Rectal smooth muscle tissue (tissue), 1 donor: ENCODE data around the gene BMAL2.

Experiments used
- H3K27ac ChIP-seq: one replicate; pipeline ENCODE4 v1.7.0; 2013; ENCODE audit warnings: low read depth, low read length, inconsistent platforms
- H3K27me3 ChIP-seq: one replicate; pipeline ENCODE4 v1.7.0; 2013; ENCODE audit warnings: low read length; ENCODE audit not compliant: control insufficient read depth, insufficient read depth
- H3K36me3 ChIP-seq: one replicate; pipeline ENCODE4 v1.7.0; 2013; ENCODE audit warnings: low read length; ENCODE audit not compliant: control insufficient read depth, insufficient read depth
- H3K4me1 ChIP-seq: one replicate; pipeline ENCODE4 v1.7.0; 2013; ENCODE audit warnings: low read length; ENCODE audit not compliant: control insufficient read depth, insufficient read depth
- H3K4me3 ChIP-seq: one replicate; pipeline ENCODE4 v1.7.0; 2013; ENCODE audit warnings: low read length
- H3K9ac ChIP-seq: one replicate; pipeline ENCODE4 v1.7.0; 2013; ENCODE audit warnings: low read length

BMAL2 gene

DNA sequence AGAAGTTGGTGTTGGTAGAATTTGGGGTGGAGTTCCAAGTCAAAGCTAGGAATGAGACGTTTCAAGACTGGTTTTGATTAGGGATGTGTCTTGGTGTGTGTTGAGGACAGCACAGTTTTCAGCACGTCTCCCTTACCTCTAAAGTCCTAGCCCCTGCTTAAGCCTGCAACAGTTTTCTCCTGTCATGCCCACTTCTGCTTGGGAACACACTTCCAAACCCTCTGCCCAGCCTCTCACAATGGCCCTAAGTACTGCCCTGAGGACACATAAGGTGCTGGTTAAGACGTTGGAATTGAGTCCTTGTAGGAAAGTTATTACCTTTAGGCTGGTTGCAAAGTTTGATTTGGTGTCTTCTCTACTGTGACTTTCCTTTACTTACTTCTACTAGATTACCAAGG is 710 bp upstream of the BMAL2 start:
- H3K36me3 ChIP-seq: no peaks in the 10 kb centered on the region
- peak overlapping the region; percentile 60 for H3K27ac ChIP-seq
- H3K27me3 ChIP-seq: no peaks in the 10 kb centered on the region
- H3K4me3 ChIP-seq: peak overlapping the region; percentile 77
- peaks cover 11% of the 10 kb centered on the region for H3K4me1 ChIP-seq
- H3K9ac ChIP-seq: no peak overlapping the region

DNA sequence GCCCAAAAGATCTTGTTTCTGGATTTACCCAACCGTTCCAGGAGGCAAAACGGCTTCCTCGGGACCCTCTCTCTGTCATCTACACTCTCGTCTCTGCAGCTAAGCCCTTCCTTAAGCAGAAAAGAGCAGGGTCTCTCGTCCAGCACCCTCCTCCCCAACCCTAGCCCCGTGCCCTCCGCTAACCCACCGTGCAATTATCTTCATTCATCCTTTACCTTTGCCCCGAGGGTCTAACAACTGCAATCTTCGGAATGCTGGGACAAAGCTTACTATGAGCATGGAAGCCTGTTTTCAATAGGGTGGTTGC is 276 bp upstream of the BMAL2 start:
- H3K4me1 ChIP-seq: peaks cover 11% of the 10 kb centered on the region
- no peak overlapping the region for H3K27ac ChIP-seq
- H3K36me3 ChIP-seq: no peaks in the 10 kb centered on the region
- H3K27me3 ChIP-seq: no peaks in the 10 kb centered on the region
- H3K4me3 ChIP-seq: peak overlapping the region; percentile 77
- H3K9ac ChIP-seq: no peak overlapping the region

DNA sequence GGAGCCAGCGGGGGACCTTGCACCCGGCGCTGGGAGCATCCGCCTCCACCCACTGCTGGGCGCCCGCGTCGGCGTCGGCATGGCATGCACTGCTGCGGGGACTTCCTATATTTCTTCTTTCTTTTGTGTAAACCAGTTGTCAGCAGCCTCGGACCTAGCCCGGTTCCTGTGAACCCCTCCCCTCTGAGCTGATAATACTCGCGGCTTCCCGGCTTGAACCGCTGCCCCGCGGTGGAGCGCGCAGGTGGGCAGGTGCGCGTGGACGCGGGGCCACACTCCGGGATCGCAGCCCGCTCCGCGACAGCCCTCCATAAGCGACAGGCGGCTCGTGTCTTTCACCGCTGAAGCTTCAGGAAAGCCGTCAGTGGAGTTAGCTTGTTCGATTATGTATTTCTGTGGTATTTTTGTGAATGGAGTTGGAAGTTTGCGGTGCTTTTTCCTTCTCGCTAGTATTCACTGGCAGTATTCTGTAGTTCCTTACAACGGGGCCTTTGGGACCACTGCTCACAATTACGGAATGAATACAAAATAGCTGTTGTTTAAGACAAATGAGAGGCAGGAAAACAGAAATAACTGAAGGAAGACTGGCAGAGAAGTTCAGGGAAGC is 870 bp downstream of the BMAL2 start:
- Histone ChIP-seq H3K4me3 (peak overlapping the region; percentile 77), H3K27me3 (no peaks in the 10 kb centered on the region), H3K27ac (no peak overlapping the region), H3K36me3 (no peaks in the 10 kb centered on the region), H3K9ac (no peak overlapping the region), H3K4me1 (peaks cover 11% of the 10 kb centered on the region)

DNA sequence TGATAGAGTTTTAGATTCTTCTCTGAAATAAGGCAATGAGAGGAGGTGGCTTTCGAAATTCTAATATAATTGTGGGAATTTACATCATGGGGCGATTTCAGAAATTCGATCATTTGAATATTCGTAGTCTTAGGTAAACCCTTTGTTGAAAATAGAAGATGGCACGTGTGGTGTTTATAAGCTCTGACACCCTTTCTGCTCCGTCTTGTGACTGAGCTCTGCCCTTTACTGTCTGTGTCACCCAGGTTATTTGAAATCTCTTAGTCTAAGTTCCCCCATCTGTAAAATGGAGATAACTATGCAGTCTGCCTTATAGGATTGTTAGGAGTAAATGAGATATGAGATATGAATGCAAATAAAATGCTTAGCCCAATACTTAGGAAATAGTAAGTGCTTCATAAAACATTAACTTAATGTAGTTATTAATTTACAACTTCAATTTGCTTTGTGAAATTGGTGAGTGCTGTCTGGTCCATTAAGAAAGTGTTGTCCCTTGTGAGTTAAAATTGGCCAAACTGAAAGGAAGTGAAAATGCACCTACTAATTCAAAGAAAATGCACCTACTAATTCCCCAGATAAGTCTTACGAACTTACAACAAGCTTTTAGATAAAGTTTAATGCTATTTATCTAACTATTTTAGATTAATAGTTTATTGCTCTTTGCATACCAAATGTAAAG is 1.5 kb downstream of the BMAL2 start:
- Histone ChIP-seq H3K4me1 (peaks cover 11% of the 10 kb centered on the region), H3K36me3 (no peaks in the 10 kb centered on the region), H3K27ac (no peak overlapping the region), H3K9ac (no peak overlapping the region), H3K4me3 (peak overlapping the region; percentile 77), H3K27me3 (no peaks in the 10 kb centered on the region)

DNA sequence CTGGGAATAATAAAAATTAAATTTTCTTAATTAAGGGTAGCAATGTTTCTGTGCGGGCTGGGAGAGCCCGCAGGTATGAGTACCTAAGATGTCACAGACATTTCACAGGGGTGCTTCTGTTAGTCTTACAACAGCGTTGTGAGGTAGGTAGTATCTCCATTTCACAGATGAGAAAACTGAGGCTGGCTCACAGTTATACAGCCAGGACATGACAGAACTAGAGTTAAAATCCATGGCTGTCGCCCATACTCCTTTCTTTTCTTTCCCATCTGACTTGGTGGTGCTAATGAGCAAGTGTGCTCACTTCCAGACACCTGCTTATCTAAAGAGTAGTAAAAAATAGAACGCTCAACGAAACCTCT is 2.1 kb downstream of the BMAL2 start:
- Histone ChIP-seq H3K4me3 (no peak overlapping the region), H3K4me1 (peaks cover 11% of the 10 kb centered on the region), H3K27me3 (no peaks in the 10 kb centered on the region), H3K36me3 (no peaks in the 10 kb centered on the region), H3K27ac (no peak overlapping the region), H3K9ac (no peak overlapping the region)

DNA sequence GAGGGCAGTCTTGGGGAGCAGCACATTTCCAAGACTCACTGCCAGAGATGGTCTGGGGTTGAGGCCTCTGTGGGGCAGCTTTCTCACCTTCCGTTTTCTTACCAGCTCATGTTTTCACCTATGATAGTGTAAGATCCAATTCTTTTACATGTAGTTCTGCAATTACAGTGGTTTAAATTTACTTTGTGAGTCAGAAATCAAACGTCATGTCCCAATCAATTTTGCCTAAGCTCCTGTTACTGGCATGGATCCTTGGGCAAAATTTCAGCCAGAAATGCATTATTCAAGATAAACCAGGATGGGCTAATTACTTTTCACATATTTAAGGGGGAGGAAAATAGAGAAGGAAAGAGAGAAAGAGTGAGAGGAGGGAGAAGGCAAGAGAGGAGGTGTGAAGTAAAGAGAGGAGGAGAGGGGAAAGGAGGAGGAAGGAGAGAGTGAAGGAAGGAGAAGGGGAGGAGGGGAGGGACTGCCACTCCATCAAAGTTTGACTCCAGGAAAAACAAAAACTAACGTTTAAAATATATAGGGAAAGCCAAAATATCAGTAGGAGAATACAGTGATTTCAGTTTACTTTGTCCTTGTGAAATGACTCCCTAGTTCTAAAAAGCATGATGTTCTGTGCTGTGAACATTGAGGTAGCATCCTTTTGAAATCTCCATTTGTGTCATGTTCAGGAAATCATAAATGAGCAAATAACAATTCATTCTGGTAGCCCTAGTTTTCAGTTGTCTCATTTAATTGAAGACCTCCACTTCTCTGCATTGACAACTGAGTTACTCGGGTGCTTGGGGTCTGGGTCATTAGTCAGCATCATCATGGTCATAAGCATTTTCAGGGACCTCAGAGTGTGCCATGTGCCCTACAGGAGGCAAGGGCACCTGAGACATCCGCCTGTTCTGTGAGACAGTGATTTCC is 3.0 kb downstream of the BMAL2 start:
- H3K27ac ChIP-seq: no peak overlapping the region
- no peaks in the 10 kb centered on the region for H3K27me3 ChIP-seq
- no peak overlapping the region for H3K4me3 ChIP-seq
- no peak overlapping the region for H3K9ac ChIP-seq
- H3K4me1 ChIP-seq: peaks cover 11% of the 10 kb centered on the region
- H3K36me3 ChIP-seq: no peaks in the 10 kb centered on the region

DNA sequence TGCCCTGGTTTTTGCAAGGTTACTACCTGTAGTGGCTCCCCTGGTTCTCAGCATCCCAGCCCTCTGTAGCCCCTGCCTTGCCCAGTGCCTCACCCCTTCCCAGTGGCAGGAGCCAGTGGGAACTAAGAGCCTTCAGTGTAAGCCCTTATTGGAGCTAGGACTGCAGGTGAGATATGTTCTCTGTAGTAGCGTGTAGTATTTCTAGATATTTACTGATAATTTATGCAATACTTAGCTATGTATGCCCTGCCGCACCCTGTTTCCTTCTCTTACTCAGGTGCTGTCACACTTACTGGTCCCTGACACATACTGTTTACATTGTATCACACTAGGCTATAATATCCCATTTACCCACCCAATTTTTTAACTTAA is 3.6 kb downstream of the BMAL2 start:
- no peak overlapping the region for H3K4me3 ChIP-seq
- H3K36me3 ChIP-seq: no peaks in the 10 kb centered on the region
- H3K9ac ChIP-seq: no peak overlapping the region
- H3K27ac ChIP-seq: no peak overlapping the region
- no peaks in the 10 kb centered on the region for H3K27me3 ChIP-seq
- H3K4me1 ChIP-seq: peaks cover 8% of the 10 kb centered on the region

DNA sequence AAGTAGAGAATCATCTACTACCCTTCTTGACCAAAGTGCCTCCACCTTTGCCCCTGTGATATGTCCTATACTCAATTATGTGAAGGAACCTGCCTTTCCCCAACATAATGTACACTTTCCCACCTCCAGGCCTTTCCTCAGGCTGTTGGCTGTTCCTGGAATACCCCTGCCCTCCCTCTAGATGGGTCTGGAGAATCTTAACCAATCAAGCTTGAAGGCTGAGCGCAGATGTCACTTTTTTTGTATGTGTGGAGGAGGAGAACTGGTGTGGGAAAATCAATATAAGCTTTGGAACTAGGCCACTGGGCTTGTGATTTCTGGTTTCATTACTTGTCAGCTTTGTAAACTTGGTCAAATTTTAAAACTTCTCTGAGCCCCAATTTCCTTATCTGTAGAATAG is 4.7 kb downstream of the BMAL2 start:
- Histone ChIP-seq H3K27me3 (no peaks in the 10 kb centered on the region), H3K9ac (no peak overlapping the region), H3K36me3 (no peaks in the 10 kb centered on the region), H3K27ac (no peak overlapping the region), H3K4me1 (no peaks in the 10 kb centered on the region), H3K4me3 (no peak overlapping the region)

DNA sequence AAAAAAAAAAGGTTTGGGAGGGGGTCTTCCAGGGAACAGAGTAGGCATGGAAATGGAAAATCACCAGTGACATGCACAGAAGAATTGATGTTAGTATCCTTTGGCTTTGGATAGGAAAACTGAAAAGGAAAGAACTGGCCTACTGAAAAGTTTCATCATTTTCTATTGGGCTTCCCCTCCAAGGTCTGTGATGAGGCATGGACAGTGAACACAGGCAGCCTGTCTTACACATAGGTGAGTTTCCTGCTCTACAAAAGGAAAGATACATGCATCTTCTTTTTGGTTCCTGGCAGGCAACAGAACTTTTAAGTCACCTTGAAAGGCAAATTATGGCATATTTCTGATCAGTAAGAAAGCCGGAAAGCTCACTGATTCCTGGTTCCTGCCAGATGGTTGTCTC is 5.8 kb downstream of the BMAL2 start:
- no peak overlapping the region for H3K27ac ChIP-seq

DNA sequence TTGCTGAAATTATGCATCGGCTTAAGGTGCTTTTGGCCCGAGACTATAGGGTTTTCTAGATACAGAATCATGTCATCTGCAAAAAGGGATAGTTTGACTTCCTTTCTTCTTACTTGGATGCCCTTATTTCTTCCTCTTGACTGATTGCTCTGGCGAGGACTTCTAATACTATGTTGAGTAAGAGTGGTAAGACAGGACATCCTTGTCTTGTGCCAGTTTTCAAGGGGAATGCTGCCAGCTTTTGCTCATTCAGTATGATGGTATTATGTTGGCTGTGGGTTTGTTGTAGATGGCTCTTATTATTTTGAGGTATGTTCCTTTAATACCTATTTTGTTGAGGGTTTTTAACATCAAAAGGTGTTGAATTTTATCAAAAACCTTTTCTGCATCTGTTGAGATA is 8.3 kb downstream of the BMAL2 start:
- no peaks in the 10 kb centered on the region for H3K4me1 ChIP-seq
- no peak overlapping the region for H3K4me3 ChIP-seq
- H3K9ac ChIP-seq: no peak overlapping the region
- H3K27me3 ChIP-seq: no peaks in the 10 kb centered on the region
- H3K27ac ChIP-seq: no peak overlapping the region
- no peaks in the 10 kb centered on the region for H3K36me3 ChIP-seq

More for the DNA sequence above, 5.8 kb downstream of the BMAL2 start:
- Histone ChIP-seq H3K27me3 (no peaks in the 10 kb centered on the region), H3K36me3 (no peaks in the 10 kb centered on the region), H3K4me3 (no peak overlapping the region), H3K4me1 (no peaks in the 10 kb centered on the region), H3K9ac (no peak overlapping the region)

DNA sequence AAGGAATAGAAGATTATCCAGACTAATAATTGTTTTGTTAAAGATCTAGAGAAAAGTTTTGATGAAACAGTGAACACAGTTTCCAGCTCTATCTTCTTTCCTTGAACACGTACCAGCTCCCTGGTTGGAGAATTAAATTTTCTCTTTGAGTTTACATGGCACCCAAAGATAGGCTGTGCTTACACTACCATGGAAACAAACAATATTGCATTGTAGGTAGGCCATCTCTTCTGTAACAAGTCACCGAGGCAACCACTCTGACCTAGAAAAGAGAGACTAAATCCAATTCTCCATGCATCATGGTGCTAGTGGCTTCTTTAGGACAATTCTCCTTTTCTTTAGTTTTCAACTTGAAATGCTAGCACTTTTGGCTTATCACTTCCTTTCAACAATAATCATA is 9.9 kb downstream of the BMAL2 start:
- no peaks in the 10 kb centered on the region for H3K4me1 ChIP-seq
- H3K4me3 ChIP-seq: no peak overlapping the region
- no peaks in the 10 kb centered on the region for H3K27me3 ChIP-seq
- no peaks in the 10 kb centered on the region for H3K36me3 ChIP-seq
- H3K27ac ChIP-seq: no peak overlapping the region
- H3K9ac ChIP-seq: no peak overlapping the region

DNA sequence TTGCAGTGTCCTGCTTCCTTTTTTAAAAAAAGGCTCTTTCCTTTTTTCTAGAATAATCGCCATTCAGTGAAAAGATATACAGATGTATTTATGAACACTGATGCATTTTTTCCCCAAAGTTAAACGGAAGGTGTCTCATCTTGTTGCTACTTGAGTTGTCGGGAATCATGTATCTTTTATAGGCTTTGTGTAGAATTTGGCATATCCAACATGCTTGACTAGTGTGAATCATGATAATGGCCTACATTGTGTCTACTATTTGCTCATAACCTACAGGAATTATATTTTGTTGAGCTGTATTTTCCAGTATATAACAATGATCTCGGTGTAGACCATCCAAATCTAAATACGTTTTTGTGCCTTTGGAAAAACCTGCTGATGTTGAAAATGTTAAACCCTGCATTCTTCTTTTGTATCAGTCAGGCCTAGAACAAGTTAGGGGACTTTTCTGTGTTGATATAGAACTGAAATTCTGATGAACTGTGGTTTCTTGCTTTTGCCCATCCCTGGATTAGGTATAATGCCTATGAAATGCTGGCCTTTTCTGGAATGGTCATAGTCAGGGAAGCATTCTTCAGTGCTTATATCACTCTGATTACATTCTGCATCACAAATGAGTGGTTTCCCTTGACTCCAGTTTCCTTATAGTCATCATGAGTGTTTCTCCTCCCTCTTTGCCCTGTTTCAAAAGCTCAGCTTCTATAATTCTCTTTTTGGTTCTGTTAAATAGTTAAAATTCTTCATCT is 10.8 kb downstream of the BMAL2 start:
- Histone ChIP-seq H3K36me3 (no peaks in the 10 kb centered on the region), H3K9ac (no peak overlapping the region), H3K4me3 (no peak overlapping the region), H3K27me3 (no peaks in the 10 kb centered on the region), H3K4me1 (no peaks in the 10 kb centered on the region), H3K27ac (no peak overlapping the region)
